HG02763 (cell line): Measurements from ENCODE around the gene SOCS7.

Experiments used
- ATAC-seq: cut with Tn5 transposase; IDR thresholded peaks from one replicate; pipeline ENCODE4 v1.9.1; 2021; ENCODE audit warnings: mild to moderate bottlenecking, moderate library complexity; ENCODE audit not compliant: unreplicated experiment

Gene SOCS7

DNA sequence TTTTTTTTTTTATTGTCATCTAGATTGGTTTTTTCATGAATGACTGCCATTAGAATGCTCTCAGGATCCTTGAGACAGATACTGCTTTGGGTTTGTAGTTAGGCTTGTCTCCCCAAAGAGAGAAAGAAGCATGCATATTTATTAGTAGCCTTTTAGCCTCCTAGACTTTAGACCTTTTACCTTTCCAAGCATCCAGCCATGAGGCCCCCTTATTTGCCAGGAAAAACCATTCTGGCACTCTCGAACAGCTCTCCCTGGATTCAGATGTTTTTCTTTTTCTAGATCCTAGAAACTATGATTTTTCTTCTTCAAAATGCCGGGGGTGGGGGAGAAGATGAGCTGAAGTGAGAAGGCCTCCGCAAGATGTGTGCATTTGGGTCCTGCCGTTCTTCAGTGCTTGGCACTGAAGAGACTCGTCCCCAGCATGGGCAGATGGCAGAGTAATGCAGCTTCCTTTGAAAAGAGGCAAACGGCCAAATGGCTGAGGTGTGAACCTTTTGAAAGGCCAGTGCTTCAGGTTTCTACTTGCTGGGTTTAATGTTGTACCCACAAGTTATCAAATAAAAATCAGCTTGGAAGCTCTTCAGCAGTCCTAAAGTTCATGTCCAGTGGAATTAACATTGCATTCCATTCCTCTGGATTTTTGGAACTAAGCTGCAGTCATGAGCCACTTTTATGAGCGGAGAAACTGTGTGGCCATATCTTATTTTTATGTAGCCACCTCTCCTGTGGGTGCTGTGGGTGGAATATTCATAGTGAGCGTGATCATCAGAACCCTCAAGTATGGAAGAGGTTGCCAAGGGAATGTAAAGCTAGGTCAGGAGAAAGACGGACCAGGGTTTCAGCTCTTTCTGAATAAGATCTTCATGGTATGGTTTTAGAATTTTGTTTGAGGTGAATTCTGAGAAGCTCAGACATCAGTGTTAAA, 7.2 kb downstream of the SOCS7 start:
- ATAC-seq: no peak

DNA sequence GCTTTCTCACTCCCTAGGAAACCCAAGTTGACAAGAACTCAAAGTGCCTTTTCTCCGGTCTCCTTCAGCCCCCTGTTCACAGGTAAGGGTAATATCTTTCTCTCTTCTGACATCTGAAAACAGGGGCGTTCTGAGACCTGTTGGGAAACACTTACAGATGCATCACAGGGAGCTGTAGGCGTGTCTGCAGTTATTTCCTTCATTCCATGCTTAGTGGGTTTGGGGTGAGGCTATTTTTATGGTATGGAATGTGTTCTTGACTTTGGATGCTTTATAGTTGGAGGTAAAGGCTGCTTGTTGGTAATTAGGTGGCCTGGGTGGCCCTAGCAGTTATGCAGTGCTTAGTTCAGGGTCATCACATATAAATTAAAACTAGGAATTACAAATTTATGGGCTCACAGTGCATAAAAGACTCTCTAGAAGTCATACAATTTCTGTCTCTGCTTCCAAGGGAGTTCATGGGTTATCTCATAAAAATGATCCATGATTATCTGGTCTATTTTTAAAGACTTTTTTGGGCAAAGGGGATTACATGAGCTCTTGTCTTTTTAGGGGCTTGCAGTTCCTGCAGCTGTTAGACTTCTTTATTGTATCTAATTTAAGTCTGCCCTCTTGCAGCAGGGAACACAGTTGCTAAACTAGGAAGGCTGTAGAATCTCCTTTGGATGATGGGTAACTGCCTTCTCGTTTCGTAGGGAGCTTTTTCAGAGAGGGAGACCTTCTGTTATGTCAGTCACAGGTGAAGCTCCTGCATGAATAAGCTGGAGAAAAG, 10.2 kb downstream of the SOCS7 start:
- no peak for ATAC-seq

DNA sequence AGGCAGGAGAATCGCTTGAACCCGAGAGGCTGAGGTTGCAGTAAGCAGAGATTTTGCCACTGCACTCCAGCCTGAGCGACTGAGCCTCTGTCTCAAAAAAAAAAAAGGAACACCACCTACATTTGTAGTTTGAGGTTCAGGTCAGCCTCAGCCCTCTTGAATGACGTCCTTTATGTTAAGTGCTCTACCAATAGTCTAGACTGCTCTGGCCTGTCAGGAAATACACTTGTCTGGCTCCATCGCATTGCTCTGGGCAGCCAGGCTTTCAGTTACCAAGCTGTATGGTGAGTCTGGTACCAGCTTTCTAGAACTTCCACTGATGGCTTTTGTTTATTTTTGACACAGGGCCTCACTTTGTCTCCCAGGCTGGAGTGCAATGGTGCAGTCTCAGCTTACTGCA, 11.4 kb downstream of the SOCS7 start:
- ATAC-seq: no peak

DNA sequence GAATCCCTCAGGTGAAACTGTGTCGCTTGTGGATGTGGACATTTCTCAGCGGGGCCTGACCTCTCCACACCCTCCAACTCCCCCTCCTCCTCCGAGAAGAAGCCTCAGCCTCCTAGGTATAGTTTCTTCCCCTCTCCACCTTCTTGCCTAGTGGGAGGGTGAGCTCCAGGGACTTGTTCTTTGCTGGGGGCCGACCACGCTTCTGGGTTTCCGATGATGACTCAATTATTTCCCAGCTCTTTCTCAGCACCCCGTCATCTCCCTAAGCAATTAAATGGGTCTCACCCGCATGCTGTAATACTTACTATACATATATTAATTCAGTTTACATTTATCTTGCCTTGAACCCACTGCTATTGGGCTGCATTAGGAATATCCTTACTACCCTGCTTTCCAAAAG, 13.1 kb downstream of the SOCS7 start:
- ATAC-seq: no peak

DNA sequence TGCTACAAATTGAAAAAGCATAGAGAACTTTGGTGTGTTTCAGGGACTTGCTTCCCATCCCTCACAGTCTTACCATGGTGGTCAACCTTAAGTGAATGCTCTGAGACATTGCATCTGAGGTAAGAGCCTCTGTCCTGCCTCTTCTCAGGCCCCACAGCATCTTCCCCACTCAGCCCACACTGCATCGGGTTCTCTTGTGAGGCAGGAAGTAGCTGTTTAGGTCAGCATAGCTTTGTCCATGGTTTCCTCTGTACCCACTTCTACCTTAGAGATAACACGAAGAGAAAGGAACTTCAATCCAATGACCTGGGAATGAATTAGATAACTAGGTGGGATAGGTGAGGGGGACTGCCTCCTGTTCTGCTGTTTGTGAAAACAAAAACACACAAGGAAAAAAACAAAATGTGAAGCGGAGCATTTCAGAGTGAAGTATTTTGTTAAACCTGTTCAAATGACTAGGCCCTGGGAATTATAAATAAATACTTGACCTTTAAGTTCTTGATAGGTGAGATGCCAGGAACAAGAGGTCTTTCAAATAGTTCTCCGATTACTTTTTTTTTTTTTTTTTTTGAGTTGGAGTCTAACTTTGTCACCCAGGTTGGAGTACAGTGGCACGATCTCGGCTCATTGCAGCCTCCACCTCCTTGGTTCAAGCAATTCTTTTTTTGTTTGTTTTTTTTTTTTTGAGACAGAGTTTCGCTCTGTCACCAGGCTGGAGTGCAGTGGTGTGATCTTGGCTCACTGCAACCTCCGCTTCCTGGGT, 17.7 kb downstream of the SOCS7 start:
- ATAC-seq: no peak

DNA sequence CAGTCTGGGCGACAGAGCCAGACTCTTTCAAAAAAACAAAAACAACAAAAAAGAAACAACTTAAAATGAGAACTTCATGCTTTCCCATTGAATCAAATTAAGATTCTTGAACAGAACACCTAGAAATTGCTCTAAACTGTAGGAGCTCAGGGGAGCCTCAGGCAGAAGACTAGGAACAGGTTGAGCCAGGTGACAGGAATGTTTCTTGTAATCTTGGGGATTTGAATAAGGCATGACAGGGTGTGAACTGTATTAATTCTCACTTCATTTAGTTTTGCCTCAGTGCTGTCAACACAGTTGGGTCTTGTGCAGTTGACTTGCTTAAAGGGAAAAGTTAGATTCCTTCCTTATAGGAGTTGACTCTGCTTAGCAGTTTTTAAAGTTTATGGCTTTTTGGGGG, 27.8 kb downstream of the SOCS7 start:
- no peak for ATAC-seq

DNA sequence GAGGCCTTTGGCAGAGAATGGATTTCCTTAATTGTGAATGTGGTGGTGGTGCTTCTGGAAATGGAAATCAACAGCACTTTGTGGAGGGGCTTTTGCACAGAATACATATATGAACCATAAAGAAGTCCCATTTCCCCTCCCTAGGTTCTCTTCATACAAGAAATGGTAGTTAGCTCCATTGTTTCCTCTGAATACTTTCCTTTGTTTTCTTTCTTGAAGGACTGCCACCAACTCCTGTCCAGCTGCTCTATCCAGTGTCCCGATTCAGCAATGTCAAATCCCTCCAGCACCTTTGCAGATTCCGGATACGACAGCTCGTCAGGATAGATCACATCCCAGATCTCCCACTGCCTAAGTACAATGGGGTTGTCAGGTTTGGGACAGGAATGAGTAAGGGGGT, 43.4 kb downstream of the SOCS7 start:
- ATAC-seq: no peak

DNA sequence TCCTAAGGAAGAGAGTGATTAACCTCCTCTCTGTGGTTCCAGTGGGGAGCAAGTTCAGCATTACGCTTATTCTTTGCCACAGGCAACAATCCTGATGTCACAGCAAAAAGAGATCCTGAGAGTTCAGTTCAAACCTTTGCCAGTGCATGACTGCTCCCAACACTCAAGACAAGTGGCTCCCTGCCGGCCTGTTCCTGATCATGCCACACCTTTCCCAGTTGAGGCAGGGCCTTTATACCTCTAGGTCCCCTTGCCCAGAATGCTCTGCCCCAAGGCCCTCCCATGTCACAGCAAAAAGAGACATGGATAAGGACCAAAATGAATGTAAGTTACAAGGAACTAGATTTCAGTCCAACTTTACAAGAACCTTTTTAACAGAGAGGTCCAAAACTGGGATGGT, 45.6 kb downstream of the SOCS7 start:
- ATAC-seq: no peak

DNA sequence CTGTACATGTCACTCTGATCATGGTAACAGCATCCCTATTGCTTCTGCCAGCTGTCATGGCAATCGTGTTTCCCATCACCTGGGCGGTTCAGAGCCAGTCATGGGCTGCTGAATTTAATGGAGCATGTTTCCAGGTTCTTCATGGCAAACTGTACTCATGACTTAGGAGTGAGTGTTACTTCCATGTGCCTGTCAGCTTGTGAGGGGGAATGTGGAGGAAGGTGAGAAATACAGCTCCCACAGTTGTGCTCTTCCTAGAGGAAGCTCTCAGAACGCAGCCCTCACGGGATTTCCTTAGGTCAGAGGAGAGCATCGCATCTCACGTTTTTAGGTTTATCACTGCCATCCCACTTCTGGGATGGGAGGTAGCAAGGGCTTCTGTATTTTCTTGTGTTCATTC, 48.6 kb downstream of the SOCS7 start:
- ATAC-seq: no peak

DNA sequence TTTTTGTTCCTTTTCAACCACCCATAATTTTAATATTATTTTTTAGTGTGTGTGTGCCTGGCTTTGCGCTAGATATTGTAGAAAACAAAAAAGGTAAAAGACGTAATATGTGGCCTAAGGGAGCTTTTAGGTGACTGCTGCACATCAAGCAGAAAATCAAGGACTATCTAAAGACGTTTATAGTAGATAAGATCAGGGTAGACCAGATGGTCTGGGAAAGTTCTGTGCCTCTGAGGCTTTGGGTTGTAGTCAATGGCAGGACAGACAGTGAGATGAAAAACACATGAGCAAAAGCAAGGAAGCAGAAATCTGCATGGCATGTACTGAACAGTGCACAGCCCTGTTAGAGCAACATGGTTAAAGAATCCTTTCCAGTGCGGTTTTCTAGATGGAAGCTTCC, 49.8 kb downstream of the SOCS7 start:
- ATAC-seq: no peak

DNA sequence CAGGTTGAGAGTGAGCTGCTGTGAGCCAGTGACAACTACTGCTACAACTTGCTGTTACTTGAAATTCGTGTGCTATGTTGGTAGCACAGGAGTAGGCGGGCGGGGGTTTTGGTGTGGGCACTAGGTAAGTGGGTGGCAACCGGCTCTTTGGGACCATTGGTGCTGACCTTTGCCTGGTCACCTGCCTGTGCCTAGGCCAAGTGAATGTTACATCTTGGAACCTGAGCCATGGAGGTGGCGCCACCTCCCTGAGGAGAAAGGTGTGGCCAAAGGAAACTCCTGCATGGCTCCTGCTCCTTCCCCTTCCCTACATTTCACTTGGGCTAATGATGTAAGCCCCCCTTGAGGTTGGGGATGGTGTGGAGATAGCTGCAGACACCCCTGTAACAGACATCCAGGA, 51.3 kb downstream of the SOCS7 start:
- ATAC-seq: no peak

DNA sequence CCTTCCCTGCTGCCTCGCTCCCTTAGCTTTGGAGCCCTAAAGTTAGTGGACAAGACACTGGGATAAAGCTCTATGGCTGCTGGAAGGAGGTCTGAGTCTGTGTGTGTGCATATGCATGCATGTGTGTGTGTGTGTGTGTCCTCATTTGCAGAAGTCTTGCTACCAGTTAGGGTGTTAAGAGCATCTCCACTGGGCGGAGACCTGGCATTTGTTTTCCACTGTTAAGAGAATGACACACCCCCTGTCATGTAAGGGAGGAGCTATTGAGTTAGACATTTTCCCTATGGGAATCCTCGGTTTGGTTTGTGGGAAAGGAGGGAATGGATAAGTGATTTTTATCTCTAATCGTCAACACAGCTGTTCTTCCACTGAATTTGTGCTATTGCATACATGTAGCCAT, 51.8 kb downstream of the SOCS7 start:
- ATAC-seq: no peak

DNA sequence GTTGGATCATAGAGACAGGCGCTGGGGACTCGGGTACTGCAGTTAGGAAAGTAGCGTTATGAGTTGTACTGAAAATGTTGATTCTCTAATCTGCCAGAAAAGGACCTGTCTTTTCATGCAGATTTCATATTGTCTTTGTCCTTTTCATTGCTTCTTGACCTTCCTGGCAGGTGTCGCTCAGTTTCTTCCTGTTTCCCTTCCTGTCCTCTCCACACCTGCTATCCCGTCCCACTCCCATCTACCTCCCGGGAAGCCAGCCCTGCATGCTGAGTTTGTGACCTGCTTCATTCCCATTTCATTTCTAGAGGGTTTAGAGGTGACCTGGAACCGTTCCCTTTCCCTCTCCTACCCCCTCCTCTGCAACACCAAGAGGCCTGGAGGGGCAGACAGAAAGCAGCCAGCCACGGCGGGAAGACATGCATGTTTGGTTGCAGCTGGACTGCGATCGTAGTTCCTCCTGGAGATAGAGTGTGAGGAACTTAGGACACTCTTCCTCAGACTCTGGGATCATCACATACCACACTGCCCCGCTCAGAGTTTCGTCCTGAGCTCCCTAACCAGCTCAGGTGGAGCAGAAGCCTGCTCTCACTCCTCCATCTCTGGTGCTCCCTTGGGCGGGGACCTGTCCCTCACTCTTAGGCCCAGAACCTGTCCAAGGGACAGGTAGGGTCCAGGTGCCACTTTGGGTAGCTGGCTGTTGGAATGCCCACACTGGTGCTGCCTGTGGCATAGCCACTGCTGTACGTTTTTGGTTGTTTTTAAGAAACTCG, 52.7 kb downstream of the SOCS7 start:
- no peak for ATAC-seq

DNA sequence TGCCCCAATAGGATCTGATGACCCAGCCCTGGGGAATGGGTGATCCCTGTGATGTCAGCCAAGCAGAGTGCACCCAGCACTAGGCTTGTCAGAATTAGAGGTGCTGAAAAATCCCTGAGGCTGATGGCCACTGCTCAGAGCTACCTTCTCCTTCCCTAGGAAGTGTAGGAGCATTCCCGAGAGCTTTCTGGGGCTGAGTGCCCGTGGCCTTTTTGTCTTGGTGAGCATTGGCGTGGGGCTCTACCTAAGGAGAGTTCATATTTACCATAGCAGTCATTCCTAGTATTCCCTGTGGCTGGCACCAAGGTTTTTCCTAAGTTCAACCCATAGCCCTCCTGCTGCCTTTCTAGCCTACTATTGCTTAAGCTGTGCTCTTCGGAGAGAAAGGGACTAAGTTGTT, 54.0 kb downstream of the SOCS7 start:
- no peak for ATAC-seq

DNA sequence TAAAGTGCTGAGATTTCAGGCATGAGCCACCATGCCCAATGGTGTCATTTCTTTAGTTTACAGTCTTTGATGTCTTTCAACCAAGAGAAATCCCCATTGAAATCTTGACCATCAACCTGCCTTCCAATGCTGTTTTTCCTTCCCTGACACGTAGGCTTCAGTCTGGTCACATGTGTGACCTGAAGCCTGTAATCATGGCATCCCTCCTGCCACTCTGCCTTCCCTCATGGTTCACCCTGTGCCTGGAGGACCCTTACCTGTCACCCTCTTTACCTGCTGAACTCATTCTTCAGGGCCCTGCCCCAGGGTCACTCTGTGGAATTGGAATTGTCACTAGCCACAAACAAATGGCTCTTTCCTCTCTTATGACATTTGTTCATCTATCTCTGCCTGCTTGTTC, 58.6 kb downstream of the SOCS7 start:
- no peak for ATAC-seq

DNA sequence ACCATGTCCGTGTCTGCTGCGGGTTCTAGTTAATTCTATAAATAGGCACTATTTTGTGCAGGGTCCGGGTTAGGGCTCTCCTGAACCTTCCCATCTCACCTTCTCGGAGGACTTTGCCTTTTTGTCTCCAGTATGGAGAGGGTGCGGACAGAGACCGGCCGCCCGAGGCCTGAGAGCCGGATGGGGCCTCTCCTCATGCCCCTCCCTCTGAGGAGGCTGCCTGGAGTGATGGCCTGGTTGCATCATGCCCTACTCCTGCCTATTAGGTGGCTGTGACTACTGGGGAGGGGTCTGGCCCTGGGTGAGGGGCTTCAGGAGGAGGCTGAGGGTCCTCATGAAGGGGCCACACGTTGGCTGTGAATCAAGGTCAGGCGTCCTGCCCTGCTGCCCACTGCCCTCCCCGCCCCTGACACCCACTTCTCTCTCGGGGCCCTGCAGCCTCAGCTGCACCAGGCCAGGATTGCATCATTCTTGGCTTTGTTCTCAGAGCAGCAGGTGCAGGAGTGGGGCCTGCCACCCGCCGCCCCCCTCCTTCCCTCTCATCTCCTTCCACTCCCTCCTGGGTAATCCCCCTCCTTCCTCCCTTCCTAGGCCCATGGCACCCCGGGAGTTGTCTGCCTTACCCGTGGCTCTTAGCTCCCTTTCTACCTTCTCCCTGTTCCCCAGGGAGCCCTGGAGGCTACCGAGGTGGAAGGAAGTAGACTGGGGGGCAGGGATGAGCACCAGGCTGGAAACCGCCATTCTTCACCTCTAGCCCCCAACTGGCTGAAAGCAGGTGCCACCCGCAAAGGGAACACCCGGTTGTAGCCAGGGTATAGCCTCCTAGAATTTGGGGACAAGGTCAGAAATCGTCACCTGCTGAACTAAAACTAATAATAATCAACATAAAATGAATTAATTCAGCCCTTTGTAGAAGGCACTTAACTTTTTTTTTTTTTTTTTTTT, 63.9 kb downstream of the SOCS7 start:
- no peak for ATAC-seq

DNA sequence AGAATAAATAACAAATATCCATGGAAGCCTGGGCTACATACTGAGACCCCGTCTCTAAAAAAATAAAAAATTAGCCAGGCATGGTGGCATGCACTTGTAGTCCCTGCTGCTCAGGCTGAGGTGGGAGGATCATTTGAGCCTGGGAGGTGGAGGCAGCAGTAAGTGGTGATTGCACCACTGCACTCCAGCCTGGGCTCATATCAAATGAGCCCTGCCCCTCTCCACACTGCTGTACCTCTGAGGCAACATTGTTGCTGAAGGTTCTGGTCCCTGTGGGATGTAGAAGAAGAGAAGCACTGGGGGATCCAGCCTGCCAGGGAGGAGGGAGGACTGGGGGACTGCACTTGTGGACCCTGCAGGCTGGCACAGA, 65.2 kb downstream of the SOCS7 start:
- no peak for ATAC-seq

DNA sequence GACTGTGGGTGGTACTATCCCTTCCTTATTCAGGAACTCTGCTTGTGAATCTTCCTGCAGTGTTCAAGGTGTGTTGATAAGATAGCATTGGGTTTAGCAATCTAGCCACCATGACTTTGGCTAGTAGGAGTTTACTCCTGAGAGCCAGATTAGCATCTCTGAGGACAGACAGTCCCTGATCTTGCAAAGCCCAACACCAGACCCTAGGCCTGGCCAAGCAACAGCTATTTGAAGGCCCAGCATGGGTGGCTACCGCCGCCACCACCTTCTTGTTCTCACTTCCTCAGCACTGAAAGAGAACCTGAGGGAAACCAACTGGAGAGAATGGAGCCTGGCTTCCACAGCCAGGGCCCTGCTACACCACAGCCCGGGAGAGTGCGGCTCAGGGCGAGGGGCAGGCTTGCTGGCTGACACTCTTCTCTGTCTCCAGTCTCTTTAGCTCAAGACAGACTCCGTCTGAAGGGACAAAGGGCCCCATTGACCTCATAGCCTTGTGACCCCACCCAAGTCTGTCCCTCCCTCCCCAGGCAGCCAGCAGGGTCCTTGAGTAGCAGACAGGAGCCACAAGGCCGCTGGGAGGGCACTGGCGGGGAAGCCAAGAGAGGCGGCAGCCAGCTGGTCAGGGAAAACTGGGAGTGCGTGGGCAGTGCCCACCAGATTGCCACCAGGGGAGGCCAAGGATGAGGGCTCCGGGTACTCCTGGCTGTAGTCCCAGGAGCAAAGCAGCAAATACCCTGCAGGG, 65.7 kb downstream of the SOCS7 start:
- ATAC-seq: no peak

DNA sequence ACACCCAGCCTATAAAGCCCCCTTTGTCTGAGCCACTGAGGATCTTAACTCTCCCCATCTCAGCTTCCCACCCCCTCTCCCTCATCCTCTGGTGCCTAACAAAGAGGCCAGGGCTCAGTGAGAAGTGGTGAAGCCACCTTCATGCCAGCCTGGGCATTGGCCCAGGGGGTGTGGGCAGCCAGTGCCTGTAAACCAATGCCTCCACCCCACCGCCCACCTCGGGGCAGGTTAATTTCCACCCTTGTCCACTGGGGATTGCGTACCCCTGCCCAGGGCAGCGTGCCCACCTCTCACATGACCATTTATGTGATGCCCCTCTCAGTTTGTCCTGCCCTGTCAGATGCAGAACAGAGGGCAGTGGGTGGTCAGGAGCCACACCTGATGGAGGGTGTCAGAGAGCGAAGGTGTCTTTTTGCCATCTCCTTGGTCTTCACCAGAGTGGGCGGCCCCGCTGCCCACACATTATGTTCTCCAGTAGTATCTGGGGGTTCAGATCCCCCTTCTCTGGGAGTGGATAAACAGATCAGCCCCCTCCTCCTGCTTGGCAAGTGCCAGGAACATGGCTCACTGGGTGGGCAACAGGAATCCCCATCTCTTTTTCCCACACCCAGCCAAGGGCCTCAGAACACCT, 66.5 kb downstream of the SOCS7 start:
- ATAC-seq: no peak
